Measurements from ENCODE around the gene RAB4A. TPM values are rescaled to one million over a fixed set of nuclear protein-coding genes. Genes with fewer than 3 reads are reported as not detected.

The RAB4A gene
- total and polyA plus RNA-seq, 10 of the 15 experiments (the other 5 are each of a cell fraction or from before 2014, with no cell fraction given) = 4.0 to 35.8 (median 17.7) TPM

DNA sequence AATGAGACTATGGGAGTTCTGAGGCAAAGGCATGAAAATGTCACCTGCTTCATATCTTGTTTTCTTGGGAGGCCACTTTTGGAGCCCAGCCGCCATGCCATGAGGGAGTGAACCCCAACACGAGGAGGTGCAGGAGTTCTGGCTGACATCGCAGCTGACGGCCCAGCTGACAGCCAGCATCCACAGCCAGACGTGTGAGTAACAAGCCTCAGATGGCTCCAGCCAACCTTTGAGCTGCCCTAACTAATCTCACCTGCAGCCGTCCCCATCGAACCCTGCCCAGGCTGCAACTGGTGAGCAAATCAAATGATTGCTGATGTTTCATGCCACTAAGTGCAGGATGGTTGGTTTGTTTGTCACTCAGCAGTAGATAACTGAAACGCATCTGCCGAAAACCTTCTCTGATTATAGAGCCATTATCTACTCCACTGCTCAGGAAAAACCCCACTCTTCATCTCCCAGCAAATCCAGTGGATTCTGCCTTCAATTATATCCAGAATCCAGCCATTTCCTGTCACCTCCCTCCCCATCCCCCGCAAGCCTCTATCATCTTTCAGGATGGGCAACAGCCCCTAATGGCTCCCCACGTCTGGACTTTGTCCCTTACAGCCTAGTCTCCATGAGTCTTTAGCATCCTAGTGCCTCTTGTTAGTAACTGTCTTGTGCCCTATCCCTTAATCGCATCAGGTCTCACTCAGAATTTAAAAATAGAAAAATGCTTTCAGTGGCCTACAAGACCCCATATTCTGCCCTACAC is 18.5 kb upstream of the RAB4A start:
- in situ Hi-C loops (cut with MboI) (no loop called here), intact Hi-C loops (cut with micrococcal nuclease; ENCODE audit: unreplicated experiment) (loop anchor here (10.0 kb wide), 1 partner anchor 1062 kb away; no protein-coding TSS in a partner anchor)
- no peak overlapping the region for H3K27ac ChIP-seq (ENCODE audit: control insufficient read depth, insufficient read depth)
- H4K20me1 ChIP-seq (ENCODE audit: control insufficient read depth, insufficient read depth) = no peaks in the 10 kb centered on the region
- CTCF ChIA-PET = no interaction called here
- BruUV-seq (replicated peaks) = no TSS peak
- DNase-seq (ENCODE audit: low read depth, low spot score) (no peak), ATAC-seq (no peak), FAIRE-seq (no peak)
- H3K4me2 ChIP-seq (ENCODE audit: control insufficient read depth, insufficient read depth) = no peak overlapping the region
- H3K9me3 ChIP-seq (replicated peaks; ENCODE audit: control insufficient read depth, insufficient read depth, low read length) = no peaks in the 10 kb centered on the region
- H2AFZ ChIP-seq (ENCODE audit: control insufficient read depth, low read depth, low read length) = no peak overlapping the region
- H3K36me3 ChIP-seq (ENCODE audit: control insufficient read depth in 2 of 2, insufficient read depth in 2 of 2, low read length in 1 of 2) = no peaks in the 10 kb centered on the region
- TF ChIP-seq CREB1 (IDR thresholded peaks at IDR 0.05; ENCODE audit: low read depth) (no peak), SREBF1 (IDR thresholded peaks at IDR 0.05; ENCODE audit: low read length) (no peak), RCOR1 (conservative IDR thresholded peaks at IDR 0.05; ENCODE audit: low read depth, low read length) (no peak), NFYA (IDR thresholded peaks at IDR 0.05; ENCODE audit: borderline replicate concordance, low read depth, low read length) (no peak), SMARCA5 (IDR thresholded peaks at IDR 0.05) (no peak), ZNF622 (IDR thresholded peaks at IDR 0.05) (no peak)
- TF ChIP-seq, protein P1, sequence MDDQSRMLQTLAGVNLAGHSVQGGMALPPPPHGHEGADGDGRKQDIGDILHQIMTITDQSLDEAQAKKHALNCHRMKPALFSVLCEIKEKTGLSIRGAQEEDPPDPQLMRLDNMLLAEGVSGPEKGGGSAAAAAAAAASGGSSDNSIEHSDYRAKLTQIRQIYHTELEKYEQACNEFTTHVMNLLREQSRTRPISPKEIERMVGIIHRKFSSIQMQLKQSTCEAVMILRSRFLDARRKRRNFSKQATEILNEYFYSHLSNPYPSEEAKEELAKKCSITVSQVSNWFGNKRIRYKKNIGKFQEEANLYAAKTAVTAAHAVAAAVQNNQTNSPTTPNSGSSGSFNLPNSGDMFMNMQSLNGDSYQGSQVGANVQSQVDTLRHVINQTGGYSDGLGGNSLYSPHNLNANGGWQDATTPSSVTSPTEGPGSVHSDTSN (IDR thresholded peaks at IDR 0.05; ENCODE audit: insufficient replicate concordance, low read depth, low read length) = no peak
- TF ChIP-seq, protein P2, sequence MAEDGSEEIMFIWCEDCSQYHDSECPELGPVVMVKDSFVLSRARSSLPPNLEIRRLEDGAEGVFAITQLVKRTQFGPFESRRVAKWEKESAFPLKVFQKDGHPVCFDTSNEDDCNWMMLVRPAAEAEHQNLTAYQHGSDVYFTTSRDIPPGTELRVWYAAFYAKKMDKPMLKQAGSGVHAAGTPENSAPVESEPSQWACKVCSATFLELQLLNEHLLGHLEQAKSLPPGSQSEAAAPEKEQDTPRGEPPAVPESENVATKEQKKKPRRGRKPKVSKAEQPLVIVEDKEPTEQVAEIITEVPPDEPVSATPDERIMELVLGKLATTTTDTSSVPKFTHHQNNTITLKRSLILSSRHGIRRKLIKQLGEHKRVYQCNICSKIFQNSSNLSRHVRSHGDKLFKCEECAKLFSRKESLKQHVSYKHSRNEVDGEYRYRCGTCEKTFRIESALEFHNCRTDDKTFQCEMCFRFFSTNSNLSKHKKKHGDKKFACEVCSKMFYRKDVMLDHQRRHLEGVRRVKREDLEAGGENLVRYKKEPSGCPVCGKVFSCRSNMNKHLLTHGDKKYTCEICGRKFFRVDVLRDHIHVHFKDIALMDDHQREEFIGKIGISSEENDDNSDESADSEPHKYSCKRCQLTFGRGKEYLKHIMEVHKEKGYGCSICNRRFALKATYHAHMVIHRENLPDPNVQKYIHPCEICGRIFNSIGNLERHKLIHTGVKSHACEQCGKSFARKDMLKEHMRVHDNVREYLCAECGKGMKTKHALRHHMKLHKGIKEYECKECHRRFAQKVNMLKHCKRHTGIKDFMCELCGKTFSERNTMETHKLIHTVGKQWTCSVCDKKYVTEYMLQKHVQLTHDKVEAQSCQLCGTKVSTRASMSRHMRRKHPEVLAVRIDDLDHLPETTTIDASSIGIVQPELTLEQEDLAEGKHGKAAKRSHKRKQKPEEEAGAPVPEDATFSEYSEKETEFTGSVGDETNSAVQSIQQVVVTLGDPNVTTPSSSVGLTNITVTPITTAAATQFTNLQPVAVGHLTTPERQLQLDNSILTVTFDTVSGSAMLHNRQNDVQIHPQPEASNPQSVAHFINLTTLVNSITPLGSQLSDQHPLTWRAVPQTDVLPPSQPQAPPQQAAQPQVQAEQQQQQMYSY (CRISPR knock-in tag; IDR thresholded peaks at IDR 0.05) = no peak
- SMC1A ChIA-PET (ENCODE audit: uncharacterized antibody, unreplicated experiment) = no interaction called here
- H3K4me3 ChIP-seq = no peak overlapping the region
- no peaks in the 10 kb centered on the region for H3K79me2 ChIP-seq (ENCODE audit: control insufficient read depth, insufficient read depth, low read length)
- H3K9ac ChIP-seq (ENCODE audit: control insufficient read depth, insufficient read depth, low read length) = no peak overlapping the region
- POLR2A ChIA-PET = no interaction called here
- RAD21 ChIA-PET (ENCODE audit: unreplicated experiment) = no interaction called here
- H3K4me1 ChIP-seq (ENCODE audit: control insufficient read depth, insufficient read depth, low read length) = 0 out of 2 replicates have a peak, but pooled peaks cover 3% of the 10 kb centered on the region
- 71% methylated on average over 12 of the region's 12 CpGs for WGBS (ENCODE audit: insufficient coverage, insufficient replicate concordance, low lambda C conversion rate, missing lambda C conversion rate)
- H3K27me3 ChIP-seq (replicated peaks in 1 of 2; ENCODE audit: control insufficient read depth in 2 of 2, insufficient read depth in 2 of 2, low read length in 1 of 2) = no peaks in the 10 kb centered on the region
